HG02938 (cell line): Measurements from ENCODE around the gene MYO15A.
"Not testable (repeated sequence)": the region's sequence is repeated elsewhere in the genome, so short reads cannot be mapped to it uniquely, and the experiment has no call there.

Experiments
- ATAC-seq: cut with Tn5 transposase; IDR thresholded peaks from one replicate; pipeline ENCODE4 v1.9.1; 2021; ENCODE audit warnings: mild to moderate bottlenecking, moderate library complexity; ENCODE audit not compliant: unreplicated experiment

The MYO15A gene

GRCh38 chr17:18208092-18208491 lies 99.5 kb downstream of the MYO15A start:
- no peak for ATAC-seq

- ATAC-seq: no peak
Observed at GRCh38 chr17:18213666-18214270, 105.2 kb downstream of the MYO15A start.

GRCh38 chr17:18216906-18217305 lies 108.3 kb downstream of the MYO15A start:
- ATAC-seq: not testable (repeated sequence)

- no peak for ATAC-seq
Observed at GRCh38 chr17:18217412-18218015, 109.0 kb downstream of the MYO15A start.

GRCh38 chr17:18218756-18219415 lies 110.3 kb downstream of the MYO15A start:
- ATAC-seq: no peak

DNA sequence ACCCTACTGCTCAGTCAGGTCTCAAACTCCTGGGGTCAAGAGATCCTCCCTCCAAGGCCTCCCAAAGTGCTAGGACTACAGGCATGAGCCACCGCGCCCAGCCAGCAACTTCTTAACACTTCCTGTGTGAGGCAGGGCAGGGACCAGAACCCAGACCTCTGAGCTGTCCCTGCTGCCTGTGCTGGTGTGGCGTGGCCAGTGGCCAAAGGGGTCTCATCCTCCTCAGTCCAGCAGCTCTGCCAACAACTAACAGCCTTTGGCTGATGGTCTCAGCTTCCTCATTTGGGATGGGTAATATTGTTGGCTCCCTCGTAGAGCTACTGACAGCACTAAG lies 115.5 kb downstream of the MYO15A start:
- no peak for ATAC-seq

DNA sequence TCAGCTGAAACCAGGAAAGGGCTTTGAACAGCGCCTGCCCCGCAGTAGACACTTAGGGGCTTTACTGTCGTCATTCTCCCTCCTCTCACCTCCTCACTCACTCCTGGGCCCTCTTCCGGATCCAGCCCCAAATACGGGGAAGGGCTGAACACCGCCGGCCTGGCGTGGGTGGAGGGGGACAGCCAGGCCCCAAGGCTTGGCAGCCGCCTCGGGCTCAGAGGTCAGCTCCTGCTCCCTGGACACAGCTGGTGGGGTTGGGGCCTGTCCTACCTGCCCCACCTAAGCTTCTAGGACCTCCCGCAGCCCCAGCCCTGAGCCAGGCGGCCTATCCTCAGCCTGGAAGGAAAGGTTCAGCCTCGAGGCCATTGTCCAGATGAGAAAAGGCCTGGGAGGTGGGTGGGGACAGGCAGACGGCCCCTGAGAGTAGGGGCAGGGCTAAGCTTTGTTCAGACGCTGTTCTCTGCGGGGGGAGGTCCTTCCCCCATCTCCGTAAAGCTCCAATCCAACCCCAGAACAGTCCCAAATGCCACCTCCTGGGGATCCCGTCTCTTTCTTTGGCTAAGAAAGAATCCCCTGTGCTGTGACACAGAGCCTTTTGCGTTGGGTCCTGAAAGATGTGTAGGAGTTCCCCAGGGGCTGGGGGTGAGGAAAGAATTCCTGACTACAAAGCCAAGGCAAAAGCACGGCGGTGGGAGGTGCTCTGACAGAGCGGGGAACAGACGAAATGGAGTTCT lies 116.0 kb downstream of the MYO15A start:
- ATAC-seq: no peak

GRCh38 chr17:18225121-18225641 lies 116.6 kb downstream of the MYO15A start, which contains the start of gene LLGL1:
LLGL1 (plus strand) TSS chr17:18225635; CDS start chr17:18225683, 48 bp downstream.
- ATAC-seq: no peak

DNA sequence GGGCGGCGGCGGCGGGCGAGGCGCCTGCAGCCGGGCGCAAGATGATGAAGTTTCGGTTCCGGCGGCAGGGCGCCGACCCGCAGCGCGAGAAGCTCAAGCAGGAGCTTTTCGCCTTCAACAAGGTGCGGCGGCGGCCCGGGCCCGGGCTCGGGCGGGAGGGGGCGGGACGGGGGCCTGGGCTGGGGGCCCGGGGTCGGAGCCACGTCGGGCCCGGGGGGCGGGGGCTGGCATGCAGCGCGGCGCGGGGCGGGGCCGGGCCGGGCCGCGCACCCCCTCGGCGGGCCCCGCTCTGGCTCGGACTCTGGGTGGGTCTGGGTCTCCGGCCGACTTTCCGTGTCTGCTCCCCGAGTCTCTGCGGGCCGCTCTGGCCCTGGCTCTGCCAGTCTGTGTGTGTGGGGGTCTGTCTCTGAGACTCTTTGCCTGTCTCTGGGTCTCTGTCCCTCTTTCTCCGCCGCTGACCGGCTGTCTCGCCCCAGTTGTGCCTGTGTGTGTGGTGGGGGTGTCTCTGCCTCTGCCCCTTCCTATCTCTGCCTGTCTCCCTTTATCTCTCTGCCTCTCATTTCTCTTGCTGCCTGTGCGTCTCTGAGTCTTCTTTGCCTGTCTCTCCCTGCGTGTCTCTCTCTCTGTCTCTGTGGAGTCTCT lies 117.2 kb downstream of the MYO15A start:
- no peak for ATAC-seq

DNA sequence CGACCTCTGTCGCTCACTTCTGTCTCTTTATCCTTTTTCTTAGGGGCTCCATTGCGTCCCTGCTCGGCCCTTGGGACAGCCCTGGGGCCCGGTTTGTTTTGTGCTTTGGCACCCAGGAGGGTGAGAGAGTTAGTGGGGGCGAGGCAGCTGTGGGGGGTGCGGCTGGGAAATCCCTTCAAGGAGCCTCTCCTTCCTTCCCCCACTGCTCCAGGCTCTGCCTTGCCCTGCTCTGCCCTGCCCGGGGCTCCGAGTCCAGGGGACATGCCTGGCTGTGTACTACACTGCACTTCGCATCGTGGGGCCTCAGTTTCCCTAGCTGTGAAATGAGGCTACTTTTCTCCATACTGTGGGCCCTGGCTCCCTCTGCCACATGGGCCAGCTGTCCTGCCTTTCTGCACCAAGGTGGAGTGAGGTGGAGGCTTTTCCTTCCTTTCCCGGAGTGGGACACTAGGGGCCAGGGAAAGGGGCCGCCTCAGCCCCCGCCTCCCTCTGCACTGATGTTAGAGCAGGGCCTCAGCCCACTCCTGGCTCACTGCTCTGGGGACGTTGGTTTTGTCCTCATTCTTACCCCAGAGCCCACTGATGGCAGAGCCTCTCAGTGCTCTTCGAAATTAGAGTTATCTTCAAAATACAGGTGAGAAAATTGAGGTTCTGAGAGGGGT lies 117.9 kb downstream of the MYO15A start:
- ATAC-seq: no peak

GRCh38 chr17:18227635-18228034 lies 119.1 kb downstream of the MYO15A start:
- ATAC-seq: no peak

DNA sequence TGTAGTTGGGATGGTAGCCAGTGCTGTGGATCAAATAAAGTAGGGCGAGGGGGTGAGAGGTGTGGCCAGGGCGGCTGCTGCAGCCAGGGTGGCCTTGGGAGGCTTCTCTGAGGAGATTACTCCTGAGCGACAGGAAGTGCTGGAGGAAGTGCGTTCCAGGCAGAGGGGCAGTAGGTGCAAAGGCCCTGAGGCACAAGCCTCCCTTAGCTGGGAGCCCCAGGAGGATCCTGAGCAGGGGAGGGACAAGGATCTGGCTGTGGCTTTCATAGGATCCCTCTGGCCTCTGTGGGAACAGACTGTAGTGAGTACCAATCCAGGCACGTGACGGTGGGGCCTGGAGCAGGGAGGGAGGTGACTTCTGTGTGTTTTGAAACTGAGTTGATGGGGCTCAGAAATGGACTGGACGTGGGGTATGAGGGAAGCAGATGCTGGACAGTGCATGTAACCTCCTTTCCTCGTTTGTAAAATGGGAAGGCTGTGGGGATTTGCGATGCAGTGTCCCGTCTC lies 119.7 kb downstream of the MYO15A start:
- no peak for ATAC-seq

GRCh38 chr17:18229254-18229653 lies 120.7 kb downstream of the MYO15A start:
- ATAC-seq: no peak
